ENCODE data around the gene ITGB2. TPM values are rescaled to one million over a fixed set of nuclear protein-coding genes. Genes with fewer than 3 reads are reported as not detected.
A peak's percentile ranks its signal among the peaks of the same experiment; 100 is the strongest.

The ITGB2 gene
- total RNA-seq, 1 donor from 2014 or later = 292 TPM

DNA sequence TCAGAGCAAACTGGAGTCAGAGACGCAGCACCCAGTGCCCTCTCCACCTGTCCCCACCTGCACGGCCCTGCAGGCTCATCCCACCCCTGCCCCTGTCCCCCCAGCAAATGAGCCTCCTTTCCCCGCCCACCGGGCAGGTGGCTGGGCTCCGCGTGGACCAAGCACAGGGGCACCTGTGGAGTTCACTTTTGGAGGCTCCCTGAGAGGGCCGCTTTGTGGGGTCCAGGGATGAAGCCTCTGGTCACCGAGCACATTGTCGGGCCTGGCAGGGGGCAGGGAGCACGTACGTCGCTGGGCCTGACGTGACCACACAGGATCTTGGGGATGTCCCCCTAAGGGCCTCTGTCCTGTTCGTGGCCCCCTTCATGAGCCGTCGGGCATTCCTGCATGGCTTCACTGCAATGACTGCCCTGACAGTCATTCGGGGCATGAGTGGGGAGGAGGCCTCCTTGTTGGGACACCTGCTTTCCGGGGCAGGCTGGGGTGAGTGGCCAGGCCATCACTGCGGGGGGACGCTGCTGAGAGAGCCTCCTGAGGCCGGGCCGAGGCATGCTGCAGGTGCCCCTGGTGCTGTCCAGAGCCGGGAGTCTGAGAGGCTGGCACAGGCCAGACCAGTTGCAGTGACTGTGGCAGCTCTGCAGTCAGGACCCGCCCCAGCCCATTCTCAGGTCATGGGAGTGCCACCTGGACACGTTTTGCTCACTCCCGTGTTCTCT is 38.8 kb upstream of the ITGB2 start:
- DNase-seq (ENCODE audit: low spot score) = no peak
- Mint-ChIP-seq H3K9me3 (no peaks in the 10 kb centered on the region), H3K36me3 (ENCODE audit: low read depth) (peaks cover 31% of the 10 kb centered on the region), H3K27ac (no peak overlapping the region), H3K4me1 (ENCODE audit: low read depth) (peaks cover 5% of the 10 kb centered on the region), H3K27me3 (ENCODE audit: insufficient read depth) (no peaks in the 10 kb centered on the region), H3K4me3 (no peak overlapping the region)
- intact Hi-C loops (cut with micrococcal nuclease) = no loop called here

DNA sequence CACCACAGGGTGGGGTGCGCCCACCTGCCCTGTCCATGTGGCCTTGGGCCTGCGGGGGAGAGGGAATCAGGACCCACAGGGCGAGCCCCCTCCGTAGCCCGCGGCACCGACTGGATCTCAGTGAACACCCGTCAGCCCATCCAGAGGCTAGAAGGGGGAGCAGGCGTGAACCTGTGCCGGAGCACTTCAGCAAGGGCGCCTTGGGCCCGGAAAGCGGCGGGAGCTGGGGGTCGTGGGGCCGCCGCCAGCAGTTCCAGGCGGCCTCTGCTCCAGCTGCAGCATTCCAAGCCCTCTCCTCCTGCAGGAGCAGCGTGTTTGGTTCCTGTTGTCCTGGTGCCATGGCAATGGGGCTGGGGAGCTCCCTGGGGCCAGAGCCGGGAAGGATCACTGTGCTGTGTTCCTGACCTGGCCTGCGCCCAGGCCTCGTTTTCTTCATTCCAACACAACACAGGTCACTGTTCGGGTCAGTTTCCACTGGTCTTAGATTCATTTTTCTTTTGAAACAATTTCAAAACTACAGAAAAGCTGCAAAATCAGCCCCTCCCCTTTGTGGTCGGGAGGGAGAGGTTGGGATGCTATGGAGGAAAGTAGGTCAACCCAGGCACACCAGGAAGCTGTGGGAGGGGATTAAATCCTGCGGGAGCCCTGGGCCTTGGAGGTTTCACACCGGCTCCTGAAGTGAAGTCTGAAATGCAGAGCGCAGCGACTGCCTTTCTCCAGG is 37.9 kb upstream of the ITGB2 start:
- Mint-ChIP-seq H3K27ac (no peak overlapping the region), H3K36me3 (ENCODE audit: low read depth) (peaks cover 25% of the 10 kb centered on the region)
- intact Hi-C loops (cut with micrococcal nuclease) = no loop called here

GRCh38 chr21:44957901-44958451 is 37.3 kb upstream of the ITGB2 start:
- no peak for DNase-seq (ENCODE audit: low spot score)
- intact Hi-C loops (cut with micrococcal nuclease) = no loop called here
- Mint-ChIP-seq H3K4me3 (no peak overlapping the region), H3K27me3 (ENCODE audit: insufficient read depth) (no peaks in the 10 kb centered on the region), H3K36me3 (ENCODE audit: low read depth) (peaks cover 22% of the 10 kb centered on the region), H3K4me1 (ENCODE audit: low read depth) (no peaks in the 10 kb centered on the region), H3K9me3 (no peaks in the 10 kb centered on the region), H3K27ac (no peak overlapping the region)

More for the DNA sequence above, 37.9 kb upstream of the ITGB2 start:
- H3K27me3 Mint-ChIP-seq (ENCODE audit: insufficient read depth) = no peaks in the 10 kb centered on the region
- no peaks in the 10 kb centered on the region for H3K9me3 Mint-ChIP-seq
- H3K4me3 Mint-ChIP-seq = no peak overlapping the region
- H3K4me1 Mint-ChIP-seq (ENCODE audit: low read depth) = no peaks in the 10 kb centered on the region
- DNase-seq (ENCODE audit: low spot score) = no peak

DNA sequence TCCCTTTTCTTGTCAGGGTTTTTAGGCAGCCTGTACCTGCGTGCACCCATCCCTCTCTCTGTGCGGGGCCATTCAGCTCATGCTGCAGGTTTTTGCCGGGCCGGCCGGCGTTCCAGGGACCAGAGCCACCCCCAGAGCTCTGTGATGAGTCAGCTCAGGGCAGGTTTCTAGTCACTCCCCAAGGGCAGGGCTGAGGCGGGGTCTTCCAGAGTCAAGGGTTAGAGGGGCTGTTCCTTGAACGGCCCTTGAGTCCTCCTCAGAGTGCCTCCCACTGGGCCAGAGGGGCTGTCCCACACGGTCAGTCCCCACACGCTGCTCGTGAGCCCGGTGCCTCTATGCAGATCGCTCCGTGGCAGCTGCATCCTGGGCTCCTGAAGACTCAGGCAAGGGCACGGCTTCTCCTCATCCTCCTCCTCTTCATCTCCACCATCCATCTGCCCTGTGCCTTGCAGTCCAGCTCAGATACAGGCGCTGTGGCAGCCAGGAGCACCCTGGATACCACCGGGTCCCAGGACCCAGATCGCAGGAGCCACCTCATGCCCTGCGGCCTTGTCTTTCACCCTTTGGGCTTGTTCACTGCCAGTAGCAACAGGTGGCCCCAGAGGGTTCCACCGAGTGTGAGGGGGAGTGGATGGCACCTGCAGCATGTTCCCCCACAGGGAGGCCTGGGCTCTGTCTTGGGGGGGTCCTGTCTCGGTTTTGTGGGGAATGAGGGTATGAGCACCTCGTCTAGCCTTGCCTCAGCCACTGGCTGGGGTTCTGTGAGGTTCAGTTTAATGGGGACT is 36.5 kb upstream of the ITGB2 start:
- intact Hi-C loops (cut with micrococcal nuclease) = no loop called here
- H3K27me3 Mint-ChIP-seq (ENCODE audit: insufficient read depth) = no peaks in the 10 kb centered on the region
- no peak overlapping the region for H3K27ac Mint-ChIP-seq
- H3K36me3 Mint-ChIP-seq (ENCODE audit: low read depth) = peaks cover 17% of the 10 kb centered on the region
- no peak overlapping the region for H3K4me3 Mint-ChIP-seq
- H3K4me1 Mint-ChIP-seq (ENCODE audit: low read depth) = no peaks in the 10 kb centered on the region
- DNase-seq (ENCODE audit: low spot score) = no peak
- no peaks in the 10 kb centered on the region for H3K9me3 Mint-ChIP-seq

- Mint-ChIP-seq H3K36me3 (ENCODE audit: low read depth) (peaks cover 14% of the 10 kb centered on the region), H3K4me3 (no peak overlapping the region), H3K27ac (no peak overlapping the region), H3K4me1 (ENCODE audit: low read depth) (no peaks in the 10 kb centered on the region), H3K9me3 (no peaks in the 10 kb centered on the region), H3K27me3 (ENCODE audit: insufficient read depth) (no peaks in the 10 kb centered on the region)
- intact Hi-C loops (cut with micrococcal nuclease) = no loop called here
- no peak for DNase-seq (ENCODE audit: low spot score)
Measured at GRCh38 chr21:44956356-44957046, 35.8 kb upstream of the ITGB2 start.

DNA sequence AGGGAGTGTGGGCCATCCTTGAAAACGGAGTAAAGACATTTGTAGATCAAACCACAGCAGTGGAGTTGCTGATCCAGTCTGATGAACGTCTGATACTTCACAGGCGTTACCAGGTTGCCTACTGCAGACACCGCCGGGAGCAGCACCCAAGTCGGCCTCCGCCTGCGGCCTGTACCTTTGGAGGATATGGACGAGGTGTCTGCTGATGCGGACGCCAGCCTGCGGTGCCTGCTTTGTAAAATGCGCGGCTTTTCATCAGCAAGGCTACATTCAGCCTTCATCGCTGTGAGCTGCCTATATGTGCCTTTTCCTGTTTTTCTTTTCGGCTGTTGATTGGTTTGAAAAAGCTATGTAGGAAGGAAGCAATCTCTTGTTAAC is 35.1 kb upstream of the ITGB2 start:
- H3K9me3 Mint-ChIP-seq = no peaks in the 10 kb centered on the region
- DNase-seq (ENCODE audit: low spot score) = no peak
- H3K4me1 Mint-ChIP-seq (ENCODE audit: low read depth) = no peaks in the 10 kb centered on the region
- intact Hi-C loops (cut with micrococcal nuclease) = no loop called here
- H3K27me3 Mint-ChIP-seq (ENCODE audit: insufficient read depth) = no peaks in the 10 kb centered on the region
- peak overlapping the region; percentile 31 for H3K27ac Mint-ChIP-seq
- H3K4me3 Mint-ChIP-seq = no peak overlapping the region
- H3K36me3 Mint-ChIP-seq (ENCODE audit: low read depth) = peaks cover 8% of the 10 kb centered on the region

- H3K36me3 Mint-ChIP-seq (ENCODE audit: low read depth) = peaks cover 6% of the 10 kb centered on the region
- intact Hi-C loops (cut with micrococcal nuclease) = no loop called here
- DNase-seq (ENCODE audit: low spot score) = no peak
- H3K27ac Mint-ChIP-seq = peak overlapping the region; percentile 31
- H3K9me3 Mint-ChIP-seq = no peaks in the 10 kb centered on the region
- no peaks in the 10 kb centered on the region for H3K27me3 Mint-ChIP-seq (ENCODE audit: insufficient read depth)
- no peaks in the 10 kb centered on the region for H3K4me1 Mint-ChIP-seq (ENCODE audit: low read depth)
- H3K4me3 Mint-ChIP-seq = no peak overlapping the region
Measured at GRCh38 chr21:44955141-44955797, 34.6 kb upstream of the ITGB2 start.

DNA sequence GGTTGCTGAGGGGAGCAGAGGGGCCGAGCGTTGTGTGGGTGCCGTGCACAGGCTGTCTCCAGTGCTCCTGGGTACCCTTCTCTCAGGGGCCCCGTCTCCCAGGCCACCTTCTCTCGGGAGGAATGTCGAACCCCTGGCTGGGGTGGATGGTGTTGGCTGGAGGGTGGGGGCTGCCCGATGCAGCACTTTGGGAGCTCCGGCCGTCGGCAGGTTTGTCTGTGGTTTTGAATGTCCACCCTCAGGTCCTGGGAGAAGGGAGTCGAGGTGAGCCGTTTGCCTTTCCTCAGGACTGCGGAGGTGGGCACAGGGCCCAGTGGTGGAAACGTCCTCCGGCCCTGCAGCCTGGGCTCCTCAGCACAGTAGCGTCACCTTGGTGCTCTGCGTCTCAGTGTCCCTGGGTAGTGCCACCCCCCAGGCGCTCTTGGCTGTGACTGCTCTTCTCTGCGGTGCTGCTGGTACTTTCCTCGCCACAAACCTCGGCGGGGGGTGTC is 33.6 kb upstream of the ITGB2 start:
- DNase-seq (ENCODE audit: low spot score) = no peak
- Mint-ChIP-seq H3K4me1 (ENCODE audit: low read depth) (no peaks in the 10 kb centered on the region), H3K27me3 (ENCODE audit: insufficient read depth) (no peaks in the 10 kb centered on the region), H3K4me3 (no peak overlapping the region), H3K36me3 (ENCODE audit: low read depth) (peaks cover 6% of the 10 kb centered on the region), H3K9me3 (no peaks in the 10 kb centered on the region), H3K27ac (no peak overlapping the region)
- intact Hi-C loops (cut with micrococcal nuclease) = no loop called here

- no peaks in the 10 kb centered on the region for H3K27me3 Mint-ChIP-seq (ENCODE audit: insufficient read depth)
- H3K36me3 Mint-ChIP-seq (ENCODE audit: low read depth) = peaks cover 6% of the 10 kb centered on the region
- H3K4me1 Mint-ChIP-seq (ENCODE audit: low read depth) = no peaks in the 10 kb centered on the region
- H3K4me3 Mint-ChIP-seq = no peak overlapping the region
- no peak for DNase-seq (ENCODE audit: low spot score)
- intact Hi-C loops (cut with micrococcal nuclease) = no loop called here
- no peaks in the 10 kb centered on the region for H3K9me3 Mint-ChIP-seq
- no peak overlapping the region for H3K27ac Mint-ChIP-seq
Measured at GRCh38 chr21:44953628-44954021, 32.9 kb upstream of the ITGB2 start.

DNA sequence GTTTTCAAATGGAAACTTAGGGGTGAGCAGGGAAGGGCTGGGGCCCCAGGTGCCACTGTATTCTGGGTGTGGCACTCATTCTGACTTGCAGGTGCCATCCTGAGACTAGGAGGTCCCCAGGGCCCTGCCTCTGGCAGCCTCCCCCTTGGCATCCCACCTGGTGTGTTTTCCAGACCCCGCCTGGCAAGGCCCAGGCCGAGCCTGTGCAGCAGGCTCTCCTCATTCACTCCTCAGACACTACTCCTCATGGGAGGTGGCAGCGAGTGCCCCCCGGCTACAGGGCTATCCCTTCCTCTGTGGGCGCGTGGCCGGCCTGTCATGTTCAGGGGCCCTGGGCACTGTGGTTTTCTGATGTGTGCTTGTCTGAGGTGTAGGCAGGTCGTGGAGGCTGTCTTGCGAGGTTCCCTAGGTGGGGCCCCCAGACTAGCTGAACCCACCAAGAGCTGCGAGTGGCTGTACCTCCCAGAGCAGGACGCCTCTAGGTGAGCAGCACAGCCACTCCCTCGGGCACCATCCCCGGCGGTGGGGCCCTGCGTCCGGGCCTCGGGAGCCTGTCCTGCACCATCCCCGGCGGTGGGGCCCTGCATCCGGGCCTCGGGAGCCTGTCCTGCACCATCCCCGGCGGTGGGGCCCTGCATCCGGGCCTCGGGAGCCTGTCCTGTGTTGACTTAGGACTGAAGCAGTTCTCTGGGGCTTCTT is 32.4 kb upstream of the ITGB2 start:
- Mint-ChIP-seq H3K9me3 (no peaks in the 10 kb centered on the region), H3K4me1 (ENCODE audit: low read depth) (no peaks in the 10 kb centered on the region), H3K36me3 (ENCODE audit: low read depth) (peaks cover 6% of the 10 kb centered on the region), H3K27ac (no peak overlapping the region), H3K27me3 (ENCODE audit: insufficient read depth) (no peaks in the 10 kb centered on the region), H3K4me3 (no peak overlapping the region)
- intact Hi-C loops (cut with micrococcal nuclease) = no loop called here
- DNase-seq (ENCODE audit: low spot score) = no peak

- no peak for DNase-seq (ENCODE audit: low spot score)
- H3K36me3 Mint-ChIP-seq (ENCODE audit: low read depth) = peaks cover 4% of the 10 kb centered on the region
- H3K9me3 Mint-ChIP-seq = no peaks in the 10 kb centered on the region
- intact Hi-C loops (cut with micrococcal nuclease) = no loop called here
- H3K4me3 Mint-ChIP-seq = no peak overlapping the region
- H3K27ac Mint-ChIP-seq = no peak overlapping the region
- H3K27me3 Mint-ChIP-seq (ENCODE audit: insufficient read depth) = no peaks in the 10 kb centered on the region
- no peaks in the 10 kb centered on the region for H3K4me1 Mint-ChIP-seq (ENCODE audit: low read depth)
Measured at GRCh38 chr21:44952116-44952928, 31.6 kb upstream of the ITGB2 start.
